Fibroblast of villous mesenchyme (primary cell): Measurements from ENCODE around the gene S100A14. TPM values are rescaled to one million over a fixed set of nuclear protein-coding genes. Genes with fewer than 3 reads are reported as not detected.

Source experiments
- DNase-seq: peaks from one replicate; pipeline ENCODE4 v3.0.0-alpha.2; 2010; ENCODE audit warnings: low read depth
- H3K4me3 ChIP-seq: 2 replicates; pipeline ENCODE4 v1.5.1; 2011; ENCODE audit warnings: low read depth, mild to moderate bottlenecking, low read length
- CTCF ChIP-seq: IDR thresholded peaks from 2 replicates; pipeline ENCODE4 v1.5.1; 2012; ENCODE audit warnings: low read depth, mild to moderate bottlenecking, low read length; ENCODE audit not compliant: insufficient read depth
- total RNA-seq: library from RNA; depleted of rRNA; stranded (reverse); fragments of >200 nt; gene quantifications from 2 replicates; pipeline ENCODE4 v1.2.3, GENCODE V29; 2012

S100A14 gene
- total RNA-seq, 1 donor = not detected

- no peak for DNase-seq
- TF ChIP-seq CTCF = no peak
- H3K4me3 ChIP-seq = no peak overlapping the region
Observed at GRCh38 chr1:153573351-153573750, 42.8 kb downstream of the S100A14 start.

GRCh38 chr1:153572569-153573015, 43.5 kb downstream of the S100A14 start:
- H3K4me3 ChIP-seq = no peak overlapping the region
- TF ChIP-seq CTCF = peak; percentile 91
- DNase-seq = peak; percentile 83

GRCh38 chr1:153571706-153572105, 44.4 kb downstream of the S100A14 start:
- no peak for DNase-seq
- no peak for TF ChIP-seq CTCF
- no peak overlapping the region for H3K4me3 ChIP-seq

GRCh38 chr1:153570874-153571273, 45.3 kb downstream of the S100A14 start:
- H3K4me3 ChIP-seq = no peak overlapping the region
- DNase-seq = no peak
- no peak for TF ChIP-seq CTCF

GRCh38 chr1:153569465-153569864, 46.7 kb downstream of the S100A14 start:
- H3K4me3 ChIP-seq = no peak overlapping the region
- DNase-seq = no peak
- TF ChIP-seq CTCF = no peak

GRCh38 chr1:153568367-153569099, 47.6 kb downstream of the S100A14 start:
- peak; percentile 91 for DNase-seq
- H3K4me3 ChIP-seq = no peak overlapping the region
- TF ChIP-seq CTCF = peak; percentile 98
